WERI-Rb-1 (cell line): ENCODE measurements around the gene SPTSSB.
A peak's percentile ranks its signal among the peaks of the same experiment; 100 is the strongest.

ENCODE experiments used
- DNase-seq: peaks from one replicate; pipeline ENCODE4 v3.0.0-alpha.2; 2020
- H3K27ac ChIP-seq: fragments of 250-450 bp; sonication (Bioruptor Pico); 2 replicates; pipeline ENCODE4 v1.5.1; 2020; ENCODE audit warnings: mild to moderate bottlenecking, moderate library complexity
- H3K27me3 ChIP-seq: fragments of 250-450 bp; sonication (Bioruptor Pico); 2 replicates; pipeline ENCODE4 v1.5.1; 2021; ENCODE audit warnings: mild to moderate bottlenecking, low read depth, moderate library complexity; ENCODE audit not compliant: insufficient read depth, severe bottlenecking
- H3K36me3 ChIP-seq: fragments of 250-450 bp; sonication (Bioruptor Pico); 2 replicates; pipeline ENCODE4 v1.5.1; 2020; ENCODE audit warnings: mild to moderate bottlenecking, moderate library complexity
- H3K4me3 ChIP-seq: 2 replicates; pipeline ENCODE4 v1.5.1; 2011; ENCODE audit warnings: low read depth, mild to moderate bottlenecking, control low read depth, low read length
- H3K9me3 ChIP-seq: fragments of 250-450 bp; sonication (Bioruptor Pico); 2 replicates; pipeline ENCODE4 v1.5.1; 2021; ENCODE audit warnings: mild to moderate bottlenecking, moderate library complexity; ENCODE audit not compliant: severe bottlenecking
- CTCF ChIP-seq: IDR thresholded peaks from 2 replicates; pipeline ENCODE4 v1.5.1; 2011; ENCODE audit warnings: low read depth, mild to moderate bottlenecking, control low read depth, inconsistent platforms, low read length

Gene SPTSSB, protein sequence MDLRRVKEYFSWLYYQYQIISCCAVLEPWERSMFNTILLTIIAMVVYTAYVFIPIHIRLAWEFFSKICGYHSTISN

GRCh38 chr3:161371441-161372320, at the start of gene SPTSSB:
TSS of gene SPTSSB (minus strand) at chr3:161371517. CDS start at chr3:161346323, 25,194 bp downstream.
- peak; percentile 50 for DNase-seq
- Histone ChIP-seq H3K4me3 (peak within 1 kb of the TSS; percentile 54), H3K27ac (no peak within 1 kb of the TSS), H3K9me3 (no peaks in the 10 kb centered on the region), H3K27me3 (peaks cover 14% of the 10 kb centered on the region), H3K36me3 (no peaks in the 10 kb centered on the region)
- peak; percentile 31; the same call in 1 of the 2 replicates for TF ChIP-seq CTCF

DNA sequence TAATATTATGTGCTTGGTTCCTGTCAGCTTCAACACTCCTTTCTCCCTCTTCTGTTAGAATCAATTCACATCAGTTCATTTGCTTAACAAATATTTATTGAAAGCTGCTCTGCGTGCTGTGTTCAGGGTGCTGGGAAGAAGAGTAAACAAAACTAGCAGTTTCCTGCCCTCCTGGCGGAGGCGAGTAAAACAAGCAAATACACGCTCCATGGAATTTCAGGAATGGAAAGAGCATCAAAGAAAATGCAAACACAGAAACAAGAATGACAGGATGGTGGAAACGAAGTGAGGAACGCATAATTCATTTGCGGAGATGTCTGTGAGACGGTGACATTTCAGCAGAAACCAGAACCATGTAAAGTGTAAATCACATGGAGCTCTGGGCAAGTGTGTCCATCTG, 49.4 kb upstream of the SPTSSB start:
- no peak overlapping the region for H3K27ac ChIP-seq
- H3K27me3 ChIP-seq, result no peaks in the 10 kb centered on the region
- H3K36me3 ChIP-seq, result no peaks in the 10 kb centered on the region
- DNase-seq, result no peak
- no peaks in the 10 kb centered on the region for H3K9me3 ChIP-seq
- no peak for TF ChIP-seq CTCF
- no peak overlapping the region for H3K4me3 ChIP-seq

GRCh38 chr3:161419555-161420333, 48.4 kb upstream of the SPTSSB start:
- Histone ChIP-seq H3K27ac (no peak overlapping the region), H3K9me3 (no peaks in the 10 kb centered on the region), H3K36me3 (no peaks in the 10 kb centered on the region), H3K4me3 (no peak overlapping the region), H3K27me3 (no peaks in the 10 kb centered on the region)
- DNase-seq, result no peak
- TF ChIP-seq CTCF, result no peak

GRCh38 chr3:161415506-161416231, 44.4 kb upstream of the SPTSSB start:
- Histone ChIP-seq H3K4me3 (no peak overlapping the region), H3K27me3 (no peaks in the 10 kb centered on the region), H3K9me3 (no peaks in the 10 kb centered on the region), H3K27ac (no peak overlapping the region), H3K36me3 (no peaks in the 10 kb centered on the region)
- no peak for DNase-seq
- TF ChIP-seq CTCF, result no peak

DNA sequence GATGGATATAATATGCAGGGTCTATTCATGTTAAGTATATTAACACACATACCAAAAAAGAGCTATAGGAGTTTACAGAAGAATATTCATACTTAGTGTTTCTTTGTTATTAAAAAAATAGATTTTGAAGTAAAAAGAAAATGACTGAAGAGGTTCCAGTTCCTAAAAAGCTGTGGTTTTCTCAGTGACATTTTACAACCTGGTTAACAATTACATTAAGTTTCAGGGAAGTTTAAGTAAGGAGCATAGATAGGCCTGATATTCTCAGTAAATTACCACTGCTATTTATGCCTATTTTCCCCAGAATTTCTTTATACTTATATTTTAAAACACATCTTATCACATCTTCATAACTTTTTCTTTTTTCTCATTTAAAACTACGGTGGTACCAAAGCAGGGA, 43.6 kb upstream of the SPTSSB start:
- no peak overlapping the region for H3K4me3 ChIP-seq
- H3K9me3 ChIP-seq, result no peaks in the 10 kb centered on the region
- H3K36me3 ChIP-seq, result no peaks in the 10 kb centered on the region
- no peak for DNase-seq
- H3K27ac ChIP-seq, result no peak overlapping the region
- H3K27me3 ChIP-seq, result no peaks in the 10 kb centered on the region
- no peak for TF ChIP-seq CTCF
